Measurements from ENCODE around the gene TMEM120B.

- TF ChIP-seq ZNF449 (tag by site-specific recombination; IDR thresholded peaks at IDR 0.05) (no peak), ZSCAN30 (tag by site-specific recombination; IDR thresholded peaks at IDR 0.05) (no peak), REST (tag by site-specific recombination; IDR thresholded peaks at IDR 0.05) (no peak), PRDM10 (tag by site-specific recombination; IDR thresholded peaks at IDR 0.05) (no peak), CTCF (tag by site-specific recombination; IDR thresholded peaks at IDR 0.05) (no peak), ZNF169 (tag by site-specific recombination; IDR thresholded peaks at IDR 0.05) (no peak)
These were observed 116.3 kb downstream of the TMEM120B start for GRCh38 chr12:121828826-121829225.

Data from HEK293 (cell line).